Psoas muscle (tissue), 8 donors: ENCODE measurements around the gene KLK10. TPM values are rescaled to one million over a fixed set of nuclear protein-coding genes. Genes with fewer than 3 reads are reported as not detected.
"Not testable (repeated sequence)": the region's sequence is repeated elsewhere in the genome, so short reads cannot be mapped to it uniquely, and the experiment has no call there.

Experiments
- ATAC-seq, 4 donors: fragments of 200-7000 bp; cut with Tn5 transposase; one replicate each; pipeline ENCODE4 v1.9.1; 2020; ENCODE audit warnings: moderate library complexity in 3 of 4, mild to moderate bottlenecking in 2 of 4
- DNase-seq, 2 donors: peaks; one replicate each; pipeline ENCODE4 v3.0.0-alpha.2; 2020
- H3K27ac ChIP-seq: fragments of 200-600 bp; one replicate; pipeline ENCODE4 v1.8.0; 2022
- H3K27me3 ChIP-seq, 3 donors: fragments of 200-600 bp in 1 of 3; one replicate each; pipeline versions ENCODE4 v1.6.1 to v1.8.0; 2013 to 2022; ENCODE audit warnings: low read length in 2 of 3, mild to moderate bottlenecking in 2 of 3, moderate library complexity in 1 of 3; ENCODE audit not compliant: insufficient read depth in 3 of 3
- H3K36me3 ChIP-seq, 2 donors: fragments of 200-600 bp in 1 of 2; one replicate each; pipeline versions ENCODE4 v1.6.1 to v1.8.0; 2013 to 2022; ENCODE audit warnings: low read depth in 1 of 2, mild to moderate bottlenecking in 1 of 2, moderate library complexity in 1 of 2; ENCODE audit not compliant: insufficient read depth in 1 of 2
- H3K4me1 ChIP-seq: fragments of 200-600 bp; one replicate; pipeline ENCODE4 v1.8.0; 2022
- H3K4me3 ChIP-seq: fragments of 200-600 bp; one replicate; pipeline ENCODE4 v1.8.0; 2022; ENCODE audit warnings: mild to moderate bottlenecking
- H3K9me3 ChIP-seq: fragments of 200-600 bp; one replicate; pipeline ENCODE4 v1.8.0; 2022
- CTCF ChIP-seq: fragments of 200-600 bp; IDR thresholded peaks from one replicate; pipeline ENCODE4 v1.8.0; 2022; ENCODE audit warnings: antibody characterized with exemption
- WGBS, 3 donors: extraction: QIAGEN DNeasy Blood & Tissue Kit; methylation state at CpG; one replicate each; pipeline versions ENCODE4 v1.1.6 to v1.1.7; 2013; 5-methylcytosine and 5-hydroxymethylcytosine counted together
- intact Hi-C, 2 donors: fragments of 100-400 bp; cut with DNase I; formaldehyde crosslinking; loops; one replicate each; pipeline versions ENCODE4 v1.11.0 to v1.14.2; 2022
- polyA plus RNA-seq, 3 donors: library from polyadenylated mRNA; stranded (reverse); fragments of 200-250 nt; gene quantifications; one replicate each; pipeline ENCODE4 v1.2.3, GENCODE V29; 2013
- total RNA-seq, 4 donors: library from RNA; stranded (reverse); fragmentation: NEBNext Ultra II Directional in 2 of 4; extraction: Animal tissue kit (Norgen Biotek cat#: 25700) in 2 of 4; gene quantifications; one replicate each; pipeline versions ENCODE4 v1.2.1 to v1.2.4, GENCODE V29; 2021 to 2023
- donor health status: healthy with polysubstance abuse.
- donor health status: DM: no; HTN: no; CAD: no; lungs with moderate emphysema.
- donor health status: Bipolar disorder and iron deficiency.
- donor health status: healthy.
- donor health status: DM: yes; HTN: yes; CAD: no.
- donor health status: DM: no; HTN: no; CAD: no.
- donor health status: DM: no; HTN: no; CAD: no.
- donor health status: DM: yes; HTN: yes; CAD: no.

The KLK10 gene
- total and polyA plus RNA-seq, 7 donors: 0.04 to 0.16 (median 0.04) TPM; not detected in 4

GRCh38 chr19:51000426-51000825, 19.1 kb downstream of the KLK10 start:
- DNase-seq (no peak), ATAC-seq (no peak)
- H3K27me3 ChIP-seq: peaks cover 0 to 12% (median 5%) of the 10 kb centered on the region in 3 donors
- WGBS, 3 donors: 74 to 84% (median 81%) methylated on average over 10 of the region's 10 CpGs
- no peaks in the 10 kb centered on the region for H3K9me3 ChIP-seq
- no peak overlapping the region for H3K4me3 ChIP-seq
- H3K36me3 ChIP-seq: no peaks in the 10 kb centered on the region
- H3K27ac ChIP-seq: no peak overlapping the region
- TF ChIP-seq CTCF: no peak
- H3K4me1 ChIP-seq: no peaks in the 10 kb centered on the region
- intact Hi-C loops: no loop called here

- H3K27me3 ChIP-seq: peaks cover 0 to 12% (median 5%) of the 10 kb centered on the region in 3 donors
- H3K4me1 ChIP-seq: no peaks in the 10 kb centered on the region
- ATAC-seq (no peak), DNase-seq (no peak)
- H3K27ac ChIP-seq: no peak overlapping the region
- intact Hi-C loops: no loop called here
- no peak for TF ChIP-seq CTCF
- no peaks in the 10 kb centered on the region for H3K9me3 ChIP-seq
- no peaks in the 10 kb centered on the region for H3K36me3 ChIP-seq
- H3K4me3 ChIP-seq: no peak overlapping the region
- 71 to 82% (median 78%) methylated on average over 4 of the region's 4 CpGs for WGBS, 3 donors
Measured at GRCh38 chr19:50998686-50999085, 20.8 kb downstream of the KLK10 start.

GRCh38 chr19:50998061-50998460, 21.4 kb downstream of the KLK10 start:
- no peaks in the 10 kb centered on the region for H3K4me1 ChIP-seq
- peaks cover 0 to 8% (median 5%) of the 10 kb centered on the region in 3 donors for H3K27me3 ChIP-seq
- ATAC-seq (no peak), DNase-seq (no peak)
- intact Hi-C loops: no loop called here
- TF ChIP-seq CTCF: no peak
- no peaks in the 10 kb centered on the region for H3K36me3 ChIP-seq
- H3K9me3 ChIP-seq: no peaks in the 10 kb centered on the region
- 60 to 68% (median 61%) methylated on average over 5 of the region's 5 CpGs for WGBS, 3 donors
- no peak overlapping the region for H3K4me3 ChIP-seq
- H3K27ac ChIP-seq: no peak overlapping the region

GRCh38 chr19:50994129-50994528, 25.4 kb downstream of the KLK10 start:
- Histone ChIP-seq H3K4me1 (no peaks in the 10 kb centered on the region), H3K9me3 (no peaks in the 10 kb centered on the region), H3K27me3 (peaks cover 0 to 4% (median 3%) of the 10 kb centered on the region in 3 donors), H3K4me3 (no peak overlapping the region), H3K36me3 (no peaks in the 10 kb centered on the region), H3K27ac (no peak overlapping the region)
- ATAC-seq (no peak), DNase-seq (no peak)
- WGBS, 3 donors: 67 to 74% (median 69%) methylated on average over 2 of the region's 2 CpGs
- intact Hi-C loops: no loop called here
- no peak for TF ChIP-seq CTCF

GRCh38 chr19:50992666-50993035, 26.9 kb downstream of the KLK10 start:
- TF ChIP-seq CTCF: no peak
- Histone ChIP-seq H3K9me3 (no peaks in the 10 kb centered on the region), H3K36me3 (no peaks in the 10 kb centered on the region), H3K4me3 (no peak overlapping the region), H3K4me1 (no peaks in the 10 kb centered on the region), H3K27me3 (peaks cover 0 to 13% (median 3%) of the 10 kb centered on the region in 3 donors), H3K27ac (no peak overlapping the region)
- DNase-seq (no peak), ATAC-seq (no peak)
- intact Hi-C loops: no loop called here
- WGBS, 3 donors: 58 to 69% (median 58%) methylated on average over 2 of the region's 2 CpGs

GRCh38 chr19:50984416-50984815, 35.1 kb downstream of the KLK10 start:
- intact Hi-C loops, H3K36me3 ChIP-seq, H3K9me3 ChIP-seq, H3K4me1 ChIP-seq, H3K4me3 ChIP-seq, ATAC-seq, DNase-seq, H3K27me3 ChIP-seq, H3K27ac ChIP-seq: not testable (repeated sequence)
- 78 to 84% (median 82%) methylated on average over 14 of the region's 14 CpGs for WGBS, 3 donors
